Panc1 (cell line): ENCODE results near the gene B4GALNT4.

Source experiments
- POLR2AphosphoS5 ChIP-seq: IDR thresholded peaks from 2 replicates; pipeline ENCODE4 v1.6.1; 2012; ENCODE audit warnings: mild to moderate bottlenecking, low read depth, low read length, moderate library complexity
- SIN3A ChIP-seq: IDR thresholded peaks from 2 replicates; pipeline ENCODE4 v1.6.1; 2012; ENCODE audit warnings: low read depth, mild to moderate bottlenecking, low read length, moderate library complexity, borderline replicate concordance; ENCODE audit not compliant: insufficient read depth
- TF ChIP-seq, protein P1 (sequence below): fragments of 450-650 bp; IDR thresholded peaks from 2 replicates; pipeline ENCODE4 v1.5.1; 2017; ENCODE audit warnings: mild to moderate bottlenecking

DNA sequence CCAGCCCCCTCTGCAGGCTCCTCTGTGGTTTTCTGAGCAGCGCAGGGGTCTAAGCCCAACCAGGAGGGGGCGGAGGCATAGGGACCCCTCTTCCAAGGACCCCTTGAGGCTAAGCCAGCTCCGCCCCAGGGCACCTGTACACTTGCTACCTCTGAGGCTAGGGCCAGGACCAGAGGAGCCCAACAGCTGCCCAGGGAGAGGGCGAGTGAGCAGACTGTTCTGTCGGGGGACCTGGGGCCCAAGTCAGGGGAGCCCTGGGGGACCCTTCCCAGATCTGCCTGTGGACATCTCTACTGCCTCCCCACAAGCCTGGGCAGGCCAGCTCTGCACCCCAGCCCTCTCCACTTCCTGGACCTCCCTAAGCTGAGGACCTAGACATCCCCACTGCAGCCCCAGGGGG is 1.8 kb downstream of the B4GALNT4 start:
- TF ChIP-seq, protein P1, sequence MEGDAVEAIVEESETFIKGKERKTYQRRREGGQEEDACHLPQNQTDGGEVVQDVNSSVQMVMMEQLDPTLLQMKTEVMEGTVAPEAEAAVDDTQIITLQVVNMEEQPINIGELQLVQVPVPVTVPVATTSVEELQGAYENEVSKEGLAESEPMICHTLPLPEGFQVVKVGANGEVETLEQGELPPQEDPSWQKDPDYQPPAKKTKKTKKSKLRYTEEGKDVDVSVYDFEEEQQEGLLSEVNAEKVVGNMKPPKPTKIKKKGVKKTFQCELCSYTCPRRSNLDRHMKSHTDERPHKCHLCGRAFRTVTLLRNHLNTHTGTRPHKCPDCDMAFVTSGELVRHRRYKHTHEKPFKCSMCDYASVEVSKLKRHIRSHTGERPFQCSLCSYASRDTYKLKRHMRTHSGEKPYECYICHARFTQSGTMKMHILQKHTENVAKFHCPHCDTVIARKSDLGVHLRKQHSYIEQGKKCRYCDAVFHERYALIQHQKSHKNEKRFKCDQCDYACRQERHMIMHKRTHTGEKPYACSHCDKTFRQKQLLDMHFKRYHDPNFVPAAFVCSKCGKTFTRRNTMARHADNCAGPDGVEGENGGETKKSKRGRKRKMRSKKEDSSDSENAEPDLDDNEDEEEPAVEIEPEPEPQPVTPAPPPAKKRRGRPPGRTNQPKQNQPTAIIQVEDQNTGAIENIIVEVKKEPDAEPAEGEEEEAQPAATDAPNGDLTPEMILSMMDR: no peak
- TF ChIP-seq POLR2AphosphoS5 (no peak), SIN3A (no peak)
